HL-60/S4 (cell line): Measurements from ENCODE around the gene R3HDM2.
"Not testable (repeated sequence)": the region's sequence is repeated elsewhere in the genome, so short reads cannot be mapped to it uniquely, and the experiment has no call there.

Experiments
- in situ Hi-C: fragments of 300-500 bp; cut with MboI; formaldehyde crosslinking; loops from 2 replicates; pipeline ENCODE4 v1.14.3; 2022; ENCODE audit warnings: low sequenced_read_pairs

The R3HDM2 gene

DNA sequence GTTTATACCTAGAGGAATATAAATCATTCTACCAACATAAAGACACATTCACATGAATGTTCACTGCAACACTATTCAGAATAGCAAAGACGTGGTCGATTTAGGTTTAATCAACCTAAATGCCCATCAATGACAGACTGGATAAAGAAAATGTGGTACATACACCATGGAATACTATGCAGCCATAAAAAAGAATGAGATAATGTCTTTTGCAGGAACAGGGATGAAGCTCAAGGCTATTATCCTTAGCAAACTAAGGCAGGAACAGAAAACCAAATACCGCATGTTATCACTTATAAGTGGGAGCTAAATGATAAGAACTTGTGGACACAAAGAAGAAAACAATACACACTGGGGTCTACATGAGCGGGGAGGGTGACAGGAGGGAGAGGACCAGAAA is 94.5 kb downstream of the R3HDM2 start:
- in situ Hi-C loops: not testable (repeated sequence)

GRCh38 chr12:57334219-57334618 is 96.6 kb downstream of the R3HDM2 start:
- in situ Hi-C loops: no loop called here

- in situ Hi-C loops: no loop called here
Observed at GRCh38 chr12:57332646-57333312, 98.1 kb downstream of the R3HDM2 start.

DNA sequence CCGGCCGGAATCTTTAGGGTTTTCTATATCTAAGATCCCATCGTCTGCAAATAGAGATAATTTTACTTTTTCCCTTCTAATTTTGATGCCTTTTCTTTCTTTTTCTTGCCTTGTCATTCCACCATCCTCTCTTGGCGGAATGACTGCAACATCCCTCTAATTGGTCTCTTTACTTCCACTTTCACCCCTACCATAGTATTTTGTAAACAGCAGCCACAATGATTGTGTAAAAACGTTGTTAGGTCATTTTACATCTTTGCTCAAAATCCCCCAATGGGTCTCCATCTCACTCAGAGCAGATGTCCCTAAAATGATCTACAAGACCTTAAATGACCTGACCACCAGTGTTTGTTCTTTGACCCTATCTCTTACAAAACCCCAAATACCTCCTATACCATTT is 99.9 kb downstream of the R3HDM2 start:
- in situ Hi-C loops: no loop called here

GRCh38 chr12:57329219-57329618 is 101.6 kb downstream of the R3HDM2 start:
- in situ Hi-C loops: no loop called here

- in situ Hi-C loops: no loop called here
Observed at GRCh38 chr12:57325395-57325794, 105.4 kb downstream of the R3HDM2 start.

- in situ Hi-C loops: no loop called here
Observed at GRCh38 chr12:57323416-57323815, 107.4 kb downstream of the R3HDM2 start.

- in situ Hi-C loops: no loop called here
Observed at GRCh38 chr12:57320639-57321038, 110.2 kb downstream of the R3HDM2 start.

DNA sequence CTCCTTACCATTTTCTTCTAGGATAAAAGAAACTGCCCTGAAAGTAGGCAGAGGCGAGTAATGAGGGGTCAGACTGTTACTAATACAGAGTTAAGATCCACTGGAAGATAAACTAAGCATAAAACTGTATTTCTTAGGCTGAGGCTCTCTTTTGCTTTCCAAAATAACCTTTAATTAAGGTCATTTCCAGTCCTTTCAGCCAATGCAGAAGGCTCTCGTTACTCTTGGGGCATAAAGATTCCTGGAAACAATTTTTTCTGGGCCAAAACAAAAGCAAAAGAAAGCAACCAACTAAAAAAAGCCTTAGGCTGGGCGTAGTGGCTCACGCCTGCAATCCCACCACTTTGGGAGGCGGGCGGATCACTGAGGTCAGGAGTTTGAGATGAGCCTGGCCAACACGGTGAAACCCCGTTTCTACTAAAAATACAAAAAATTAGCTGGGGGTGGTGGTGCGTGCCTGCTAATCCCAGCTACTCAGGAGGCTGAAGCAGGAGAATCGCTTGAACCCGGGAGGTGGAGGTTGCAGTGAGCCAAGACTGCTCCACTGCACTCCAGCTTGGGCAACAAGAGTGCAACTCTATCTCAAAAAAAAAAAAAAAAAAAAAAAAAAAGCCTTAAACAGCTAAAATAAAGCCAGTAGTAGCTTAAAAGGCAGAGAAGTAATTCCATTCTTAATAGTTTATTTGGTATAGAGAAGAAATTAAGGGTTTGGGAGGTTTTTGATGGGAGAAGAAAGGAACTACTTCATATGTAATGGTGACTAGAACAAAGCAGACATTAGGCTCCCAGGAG is 111.0 kb downstream of the R3HDM2 start:
- in situ Hi-C loops: no loop called here

DNA sequence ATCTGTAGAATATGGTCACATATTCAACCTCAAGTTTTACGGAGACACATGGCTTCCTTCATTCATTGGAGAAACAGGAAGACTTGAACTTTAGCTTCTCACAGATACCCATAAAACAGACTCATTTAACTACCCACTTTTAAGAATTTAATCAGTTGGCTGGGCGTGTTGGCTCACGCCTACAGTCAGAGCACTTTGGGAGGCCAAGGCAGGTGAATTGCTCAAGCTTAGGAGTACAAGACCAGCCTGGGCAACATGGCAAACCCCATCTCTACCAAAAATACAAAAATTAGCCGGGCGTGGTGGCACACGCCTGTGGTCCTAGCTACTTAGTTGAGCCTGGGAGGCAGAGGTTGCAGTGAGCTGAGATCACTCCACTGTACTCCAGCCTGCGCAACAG is 115.2 kb downstream of the R3HDM2 start:
- in situ Hi-C loops: no loop called here

DNA sequence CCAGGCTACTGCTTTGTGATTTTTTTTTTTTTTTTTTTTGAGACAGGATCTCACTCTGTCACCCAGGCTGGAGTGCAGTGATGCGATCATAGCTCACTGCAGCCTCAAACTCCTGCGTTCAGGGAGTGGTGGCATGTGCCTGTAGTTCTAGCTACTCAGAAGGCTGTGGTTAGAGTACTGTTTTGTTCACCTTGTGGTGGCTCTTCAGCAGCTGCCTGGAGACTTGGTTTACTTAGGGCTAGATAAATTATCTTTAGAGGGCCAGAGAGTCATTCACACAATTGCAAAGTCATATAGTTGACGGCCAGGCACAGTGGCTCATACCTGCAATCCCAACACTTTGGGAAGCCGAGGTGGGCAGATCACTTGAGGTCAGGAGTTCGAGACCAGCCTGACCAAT is 118.6 kb downstream of the R3HDM2 start:
- in situ Hi-C loops: not testable (repeated sequence)

- in situ Hi-C loops: no loop called here
Observed at GRCh38 chr12:57309420-57309819, 121.4 kb downstream of the R3HDM2 start.

DNA sequence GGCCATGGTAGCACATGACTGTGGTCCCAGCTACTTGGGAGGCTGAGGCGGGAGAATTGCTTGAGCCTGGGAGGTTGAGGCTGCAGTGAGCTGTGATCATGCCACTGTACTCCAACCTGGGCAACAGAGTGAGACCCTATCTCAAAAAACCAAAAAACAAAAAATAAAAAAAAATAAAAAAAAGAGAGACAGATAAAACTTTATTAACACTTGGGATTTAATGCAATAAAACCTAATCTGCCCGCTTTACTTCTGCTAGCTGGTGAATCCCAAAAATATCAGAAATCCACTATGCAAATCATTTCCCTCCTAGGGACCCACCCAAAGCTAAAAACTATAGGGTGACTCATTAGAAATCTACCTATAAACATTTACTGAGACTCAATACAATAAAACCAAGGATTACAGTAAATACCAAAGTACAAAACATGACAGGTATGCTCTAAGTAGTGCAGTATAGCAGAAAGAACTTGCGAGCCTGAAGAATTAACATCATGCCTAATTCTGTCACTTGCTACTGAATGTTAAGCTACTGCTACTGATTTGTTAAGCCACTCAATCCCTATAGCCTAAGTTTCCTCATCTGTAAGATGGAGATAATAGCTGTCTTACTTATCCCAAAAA is 129.8 kb downstream of the R3HDM2 start:
- in situ Hi-C loops: no loop called here

- in situ Hi-C loops: no loop called here
Observed at GRCh38 chr12:57299514-57300016, 131.3 kb downstream of the R3HDM2 start.

- in situ Hi-C loops: no loop called here
Observed at GRCh38 chr12:57296291-57296690, 134.6 kb downstream of the R3HDM2 start.

GRCh38 chr12:57282073-57282472 is 148.8 kb downstream of the R3HDM2 start:
- in situ Hi-C loops: not testable (repeated sequence)

DNA sequence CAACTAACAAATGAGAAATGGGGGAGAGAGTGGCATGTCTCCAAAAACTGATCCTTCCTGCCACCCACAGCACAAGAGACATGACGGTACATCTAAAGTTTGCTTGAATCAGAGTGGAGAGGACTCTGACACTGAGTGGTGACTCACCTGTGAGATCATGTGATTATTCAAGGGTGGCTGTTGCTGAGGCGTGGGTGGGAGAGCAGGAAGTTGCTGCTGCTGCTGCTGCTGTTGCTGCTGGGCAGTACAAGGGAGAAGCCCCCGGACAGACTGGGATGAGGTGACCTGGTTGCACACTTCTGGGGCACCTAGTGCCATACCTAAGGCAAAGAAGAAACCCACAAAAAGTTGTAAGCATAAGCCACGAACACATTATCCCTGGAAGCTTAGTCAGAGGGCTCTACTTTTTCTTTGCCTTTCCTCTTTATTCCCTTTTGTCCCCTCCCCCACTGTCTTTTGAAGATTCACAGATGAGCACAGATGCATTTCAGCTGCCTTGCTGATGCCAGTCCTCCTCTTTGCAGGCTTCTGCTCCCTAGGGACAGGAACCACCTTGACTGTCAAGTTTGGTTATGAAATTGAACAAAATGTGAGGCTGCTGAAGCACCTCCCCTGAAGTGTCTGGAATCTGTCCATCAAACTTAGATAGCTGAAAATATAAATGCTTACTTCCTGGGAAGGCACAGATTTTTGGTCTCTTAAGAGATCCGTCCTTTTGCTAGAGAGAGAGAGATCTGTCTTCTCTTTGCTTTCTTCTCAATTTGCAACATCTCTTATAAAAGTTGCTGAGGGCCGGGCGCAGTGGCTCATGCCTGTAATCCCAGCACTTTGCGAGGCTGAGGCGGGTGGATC is 150.4 kb downstream of the R3HDM2 start:
- in situ Hi-C loops: no loop called here

DNA sequence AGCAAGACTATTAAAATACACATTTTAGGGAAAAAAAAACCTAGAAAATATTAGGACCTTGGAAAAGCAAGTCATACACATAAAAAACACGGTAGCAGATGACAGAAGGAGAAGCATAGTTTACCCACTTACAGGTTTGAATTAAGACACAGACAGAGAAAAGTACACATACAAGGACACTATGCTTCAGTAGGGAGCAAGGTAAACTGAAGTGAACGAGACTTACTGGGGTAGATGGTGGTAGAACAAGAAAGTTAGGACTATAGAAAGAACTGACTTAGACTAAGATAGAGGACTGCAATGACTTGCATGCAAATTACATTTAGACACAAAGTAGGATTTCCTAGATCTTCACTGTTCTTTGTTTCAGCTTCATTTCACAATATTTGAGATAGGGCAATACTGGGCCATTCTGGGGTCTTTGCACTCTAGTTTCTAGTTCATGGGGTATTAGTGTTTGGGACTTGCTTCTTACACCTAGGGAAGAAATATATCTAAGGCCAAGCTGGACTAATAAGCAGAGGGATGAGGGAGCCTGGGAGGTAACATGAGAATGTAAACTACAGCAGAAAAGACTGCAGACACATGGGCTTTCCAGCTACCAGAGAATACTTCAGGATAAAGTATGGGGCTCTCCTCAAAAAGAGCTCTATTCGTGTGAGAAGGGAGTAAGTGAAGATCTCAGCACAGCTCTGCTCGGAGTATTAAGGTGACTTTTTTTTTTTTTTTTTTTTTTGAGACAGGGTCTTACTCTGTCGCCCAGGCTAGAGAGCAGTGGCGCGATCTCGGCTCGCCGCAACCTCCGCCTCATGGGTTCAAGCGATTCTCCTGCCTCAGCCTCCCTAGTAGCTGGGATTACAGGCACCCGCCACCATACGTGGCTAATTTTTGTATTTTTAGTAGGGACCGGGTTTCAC is 152.1 kb downstream of the R3HDM2 start:
- in situ Hi-C loops: no loop called here

- in situ Hi-C loops: no loop called here
Observed at GRCh38 chr12:57276935-57277563, 153.8 kb downstream of the R3HDM2 start.
